Keratinocyte (primary cell): ENCODE results near the gene MLPH. TPM values are rescaled to one million over a fixed set of nuclear protein-coding genes. Genes with fewer than 3 reads are reported as not detected.

Experiments used
- DNase-seq: peaks from one replicate; pipeline ENCODE4 v3.0.0-alpha.2; 2011; ENCODE audit warnings: low read depth, missing footprints, low spot score
- FAIRE-seq: peaks from 2 replicates; lab custom pipeline; 2011; peaks lifted over from hg19 to GRCh38; lab: Jason Lieb, UNC
- H2AFZ ChIP-seq: 2 replicates; pipeline ENCODE4 v1.6.0; 2012; ENCODE audit warnings: low read length, control low read depth, inconsistent platforms; ENCODE audit not compliant: control insufficient read depth
- H3K27ac ChIP-seq: 2 replicates; pipeline ENCODE4 v1.5.1; 2011; ENCODE audit warnings: low read length; ENCODE audit not compliant: control insufficient read depth, insufficient read depth
- H3K27me3 ChIP-seq: 3 replicates; pipeline ENCODE4 v1.6.0; 2011; ENCODE audit warnings: low read length; ENCODE audit not compliant: control insufficient read depth, insufficient read depth; ENCODE audit errors: extremely low read depth
- H3K36me3 ChIP-seq, 2 experiments: 2 replicates in 1 of 2; 3 replicates in 1 of 2; pipeline ENCODE4 v1.5.1; 2011; ENCODE audit warnings: low read length in 2 of 2, mild to moderate bottlenecking in 1 of 2; ENCODE audit not compliant: control insufficient read depth in 2 of 2, insufficient read depth in 2 of 2; ENCODE audit errors: extremely low read depth in 1 of 2
- H3K4me1 ChIP-seq: 3 replicates; pipeline ENCODE4 v1.5.1; 2011; ENCODE audit warnings: low read length; ENCODE audit not compliant: control insufficient read depth, insufficient read depth; ENCODE audit errors: extremely low read depth
- H3K4me2 ChIP-seq: 3 replicates; pipeline ENCODE4 v1.6.0; 2011; ENCODE audit warnings: low read depth, low read length; ENCODE audit not compliant: control insufficient read depth, insufficient read depth; ENCODE audit errors: extremely low read depth
- H3K4me3 ChIP-seq, 3 experiments: fragments of 200-600 bp in 1 of 3; sonication (generic) in 1 of 3; 2 replicates in 2 of 3; 3 replicates in 1 of 3; pipeline ENCODE4 v1.5.1; 2011 to 2016; ENCODE audit warnings: low read length in 3 of 3, mild to moderate bottlenecking in 3 of 3, control low read depth in 2 of 3, inconsistent platforms in 1 of 3, low read depth in 1 of 3, mixed read lengths in 1 of 3, mixed run types in 1 of 3, moderate library complexity in 1 of 3; ENCODE audit not compliant: control insufficient read depth in 2 of 3, insufficient read depth in 2 of 3; ENCODE audit errors: extremely low read depth in 1 of 3
- H3K79me2 ChIP-seq: 2 replicates; pipeline ENCODE4 v1.6.0; 2012; ENCODE audit warnings: low read length; ENCODE audit not compliant: control insufficient read depth, insufficient read depth
- H3K9ac ChIP-seq: 3 replicates; pipeline ENCODE4 v1.6.0; 2011; ENCODE audit warnings: low read length; ENCODE audit not compliant: control insufficient read depth, insufficient read depth; ENCODE audit errors: extremely low read depth
- H3K9me1 ChIP-seq: 3 replicates; pipeline ENCODE4 v1.6.0; 2011; ENCODE audit warnings: low read length; ENCODE audit not compliant: control insufficient read depth, insufficient read depth; ENCODE audit errors: extremely low read depth
- H3K9me3 ChIP-seq: 2 replicates; pipeline ENCODE4 v1.5.1; 2012; ENCODE audit warnings: low read depth, low read length; ENCODE audit not compliant: control insufficient read depth
- H4K20me1 ChIP-seq: 3 replicates; pipeline ENCODE4 v1.6.0; 2011; ENCODE audit warnings: low read length; ENCODE audit not compliant: control insufficient read depth, insufficient read depth; ENCODE audit errors: extremely low read depth
- EZH2 ChIP-seq: IDR thresholded peaks from one replicate; pipeline ENCODE4 v1.6.1; 2012; ENCODE audit warnings: inconsistent platforms, mild to moderate bottlenecking, low read length, moderate library complexity
- dilution Hi-C: fragments of 300-500 bp; cut with MboI; formaldehyde crosslinking; loops from one replicate; pipeline ENCODE4 v1.7.0; 2020; ENCODE audit warnings: low sequenced_read_pairs; ENCODE audit not compliant: extremely low pct_ligation_motif_present
- polyA plus RNA-seq, 5 experiments: library from polyadenylated mRNA; depleted of rRNA in 3 of 5; stranded (reverse) in 3 of 5; stranded (forward) in 1 of 5; unstranded in 1 of 5; fragments of >200 nt; gene quantifications; 1 replicate in 1 of 5; 2 replicates in 3 of 5; 3 replicates in 1 of 5; pipeline versions ENCODE4 v1.2.1 to v1.2.3, GENCODE V29; 2011 to 2012; ENCODE audit warnings: missing spikeins in 2 of 5, low read depth in 1 of 5, low replicate concordance in 1 of 5
- TF ChIP-seq, protein P1 (sequence below), 3 experiments: IDR thresholded peaks in 1 of 3; conservative IDR thresholded peaks in 1 of 3; optimal IDR thresholded peaks in 1 of 3; 2 replicates in 2 of 3; 3 replicates in 1 of 3; pipeline versions ENCODE3 to v1.5.1; 2011; ENCODE audit warnings: low read length in 3 of 3, mild to moderate bottlenecking in 3 of 3, moderate library complexity in 2 of 3, control low read depth in 1 of 3, inconsistent platforms in 1 of 3; ENCODE audit not compliant: insufficient read depth in 2 of 3; ENCODE audit errors: extremely low read depth in 1 of 3

The MLPH gene
- polyA plus RNA-seq, 1 donor (not counting 4 experiments of a cell fraction or from before 2014, with no cell fraction given) = 0.67 TPM

DNA sequence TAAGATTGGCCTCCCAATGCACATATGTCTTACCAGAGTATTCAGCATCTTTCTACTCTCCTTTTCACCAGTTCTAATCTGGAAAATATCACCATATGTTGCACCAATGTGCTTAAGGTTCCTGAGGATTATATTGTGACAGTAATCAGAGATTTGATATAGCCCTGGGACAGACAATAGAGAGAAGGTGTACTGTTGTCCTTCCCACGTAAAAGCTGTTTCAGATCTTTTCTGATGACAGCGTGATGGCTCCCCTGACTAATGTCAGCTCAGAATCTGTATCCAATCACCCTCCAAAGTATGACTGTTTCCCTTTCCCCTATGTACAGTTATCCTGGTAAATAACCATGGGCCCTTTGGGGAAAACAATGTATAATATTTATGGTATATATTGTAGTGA lies 9.0 kb upstream of the MLPH start:
- Histone ChIP-seq H3K4me3 (no peak overlapping the region), H3K27ac (no peak overlapping the region), H3K79me2 (no peaks in the 10 kb centered on the region), H3K4me1 (peaks cover 20% of the 10 kb centered on the region), H3K27me3 (peaks cover 27% of the 10 kb centered on the region), H3K9me3 (no peaks in the 10 kb centered on the region), H3K9me1 (no peaks in the 10 kb centered on the region), H3K9ac (no peak overlapping the region), H3K4me2 (no peak overlapping the region), H3K36me3 (no peaks in the 10 kb centered on the region), H2AFZ (no peak overlapping the region), H4K20me1 (no peaks in the 10 kb centered on the region)
- dilution Hi-C loops = no loop called here
- DNase-seq (no peak), FAIRE-seq (no peak)
- TF ChIP-seq EZH2 = no peak
- TF ChIP-seq, protein P1, sequence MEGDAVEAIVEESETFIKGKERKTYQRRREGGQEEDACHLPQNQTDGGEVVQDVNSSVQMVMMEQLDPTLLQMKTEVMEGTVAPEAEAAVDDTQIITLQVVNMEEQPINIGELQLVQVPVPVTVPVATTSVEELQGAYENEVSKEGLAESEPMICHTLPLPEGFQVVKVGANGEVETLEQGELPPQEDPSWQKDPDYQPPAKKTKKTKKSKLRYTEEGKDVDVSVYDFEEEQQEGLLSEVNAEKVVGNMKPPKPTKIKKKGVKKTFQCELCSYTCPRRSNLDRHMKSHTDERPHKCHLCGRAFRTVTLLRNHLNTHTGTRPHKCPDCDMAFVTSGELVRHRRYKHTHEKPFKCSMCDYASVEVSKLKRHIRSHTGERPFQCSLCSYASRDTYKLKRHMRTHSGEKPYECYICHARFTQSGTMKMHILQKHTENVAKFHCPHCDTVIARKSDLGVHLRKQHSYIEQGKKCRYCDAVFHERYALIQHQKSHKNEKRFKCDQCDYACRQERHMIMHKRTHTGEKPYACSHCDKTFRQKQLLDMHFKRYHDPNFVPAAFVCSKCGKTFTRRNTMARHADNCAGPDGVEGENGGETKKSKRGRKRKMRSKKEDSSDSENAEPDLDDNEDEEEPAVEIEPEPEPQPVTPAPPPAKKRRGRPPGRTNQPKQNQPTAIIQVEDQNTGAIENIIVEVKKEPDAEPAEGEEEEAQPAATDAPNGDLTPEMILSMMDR (optimal IDR thresholded peaks at IDR 0.05 in 1 of 3, IDR thresholded peaks at IDR 0.05 in 1 of 3, conservative IDR thresholded peaks at IDR 0.05 in 1 of 3; ENCODE audit: extremely low read depth in 1 of 3, insufficient read depth in 2 of 3, low read length in 3 of 3) = no peak

GRCh38 chr2:237478979-237479378 lies 8.1 kb upstream of the MLPH start:
- no peak for FAIRE-seq
- H3K9me1 ChIP-seq = no peaks in the 10 kb centered on the region
- no peak overlapping the region for H2AFZ ChIP-seq
- no peak overlapping the region for H3K4me2 ChIP-seq
- no peak for TF ChIP-seq EZH2
- TF ChIP-seq, protein P1 (optimal IDR thresholded peaks at IDR 0.05 in 1 of 3, IDR thresholded peaks at IDR 0.05 in 1 of 3, conservative IDR thresholded peaks at IDR 0.05 in 1 of 3; ENCODE audit: extremely low read depth in 1 of 3, insufficient read depth in 2 of 3, low read length in 3 of 3) = no peak
- H3K9ac ChIP-seq = no peak overlapping the region
- H3K79me2 ChIP-seq = no peaks in the 10 kb centered on the region
- dilution Hi-C loops = no loop called here
- peaks cover 32% of the 10 kb centered on the region for H3K27me3 ChIP-seq
- no peak overlapping the region for H3K4me3 ChIP-seq
- H3K4me1 ChIP-seq = peaks cover 22% of the 10 kb centered on the region
- no peaks in the 10 kb centered on the region for H3K36me3 ChIP-seq
- no peak overlapping the region for H3K27ac ChIP-seq
- no peaks in the 10 kb centered on the region for H4K20me1 ChIP-seq
- no peak for DNase-seq
- H3K9me3 ChIP-seq = no peaks in the 10 kb centered on the region
